SK-N-MC (cell line): Measurements from ENCODE around the gene TALDO1.
"Not testable (repeated sequence)": the region's sequence is repeated elsewhere in the genome, so short reads cannot be mapped to it uniquely, and the experiment has no call there.

Experiments
- DNase-seq: peaks from one replicate; pipeline ENCODE4 v3.0.0-alpha.2; 2011; ENCODE audit warnings: low read depth, low spot score
- H3K27ac ChIP-seq: fragments of 200-600 bp; sonication (generic); 2 replicates; pipeline ENCODE4 v1.5.1; 2016; ENCODE audit warnings: mixed run types
- H3K36me3 ChIP-seq: fragments of 200-600 bp; sonication (generic); 2 replicates; pipeline ENCODE4 v1.6.1; 2017; ENCODE audit warnings: antibody characterized with exemption, low read length, mixed read lengths; ENCODE audit not compliant: insufficient read depth
- H3K4me3 ChIP-seq: fragments of 200-600 bp; sonication (generic); 2 replicates; pipeline ENCODE4 v1.5.1; 2016
- H3K9ac ChIP-seq: fragments of 200-600 bp; sonication (generic); 2 replicates; pipeline ENCODE4 v1.8.0; 2017; ENCODE audit warnings: mixed run types, mixed read lengths; ENCODE audit not compliant: insufficient read length
- H3K9me3 ChIP-seq: fragments of 200-600 bp; sonication (generic); 2 replicates; pipeline ENCODE4 v1.6.1; 2017; ENCODE audit warnings: low read depth, mild to moderate bottlenecking, antibody characterized with exemption, low read length, moderate library complexity, mixed read lengths
- EZH2 ChIP-seq: fragments of 200-600 bp; sonication (generic); IDR thresholded peaks from one replicate; pipeline ENCODE4 v1.6.1; 2017; ENCODE audit warnings: antibody characterized with exemption
- FOXP2 ChIP-seq: optimal IDR thresholded peaks from 2 replicates; pipeline ENCODE3; 2011; ENCODE audit warnings: mild to moderate bottlenecking, moderate library complexity; ENCODE audit not compliant: insufficient read depth; ENCODE audit errors: extremely low read length, control extremely low read depth
- POLR2AphosphoS5 ChIP-seq: IDR thresholded peaks from 2 replicates; pipeline ENCODE4 v1.6.1; 2012; ENCODE audit warnings: mild to moderate bottlenecking, low read depth, low read length, borderline replicate concordance

The TALDO1 gene

DNA sequence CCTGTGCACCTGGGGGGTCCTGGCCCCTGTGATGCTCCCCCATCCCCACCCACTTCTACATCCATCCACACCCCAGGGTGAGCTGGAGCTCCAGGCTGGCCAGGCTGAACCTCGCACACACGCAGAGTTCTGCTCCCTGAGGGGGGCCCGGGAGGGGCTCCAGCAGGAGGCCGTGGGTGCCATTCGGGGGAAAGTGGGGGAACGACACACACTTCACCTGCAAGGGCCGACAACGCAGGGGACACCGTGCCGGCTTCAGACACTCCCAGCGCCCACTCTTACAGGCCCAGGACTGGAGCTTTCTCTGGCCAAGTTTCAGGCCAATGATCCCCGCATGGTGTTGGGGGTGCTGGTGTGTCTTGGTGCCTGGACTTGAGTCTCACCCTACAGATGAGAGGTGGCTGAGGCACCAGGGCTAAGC lies 20.0 kb upstream of the TALDO1 start:
- Histone ChIP-seq H3K4me3 (no peak overlapping the region), H3K36me3 (no peaks in the 10 kb centered on the region), H3K9me3 (no peaks in the 10 kb centered on the region), H3K9ac (no peak overlapping the region), H3K27ac (no peak overlapping the region)
- TF ChIP-seq FOXP2 (no peak), EZH2 (no peak), POLR2AphosphoS5 (no peak)
- no peak for DNase-seq

DNA sequence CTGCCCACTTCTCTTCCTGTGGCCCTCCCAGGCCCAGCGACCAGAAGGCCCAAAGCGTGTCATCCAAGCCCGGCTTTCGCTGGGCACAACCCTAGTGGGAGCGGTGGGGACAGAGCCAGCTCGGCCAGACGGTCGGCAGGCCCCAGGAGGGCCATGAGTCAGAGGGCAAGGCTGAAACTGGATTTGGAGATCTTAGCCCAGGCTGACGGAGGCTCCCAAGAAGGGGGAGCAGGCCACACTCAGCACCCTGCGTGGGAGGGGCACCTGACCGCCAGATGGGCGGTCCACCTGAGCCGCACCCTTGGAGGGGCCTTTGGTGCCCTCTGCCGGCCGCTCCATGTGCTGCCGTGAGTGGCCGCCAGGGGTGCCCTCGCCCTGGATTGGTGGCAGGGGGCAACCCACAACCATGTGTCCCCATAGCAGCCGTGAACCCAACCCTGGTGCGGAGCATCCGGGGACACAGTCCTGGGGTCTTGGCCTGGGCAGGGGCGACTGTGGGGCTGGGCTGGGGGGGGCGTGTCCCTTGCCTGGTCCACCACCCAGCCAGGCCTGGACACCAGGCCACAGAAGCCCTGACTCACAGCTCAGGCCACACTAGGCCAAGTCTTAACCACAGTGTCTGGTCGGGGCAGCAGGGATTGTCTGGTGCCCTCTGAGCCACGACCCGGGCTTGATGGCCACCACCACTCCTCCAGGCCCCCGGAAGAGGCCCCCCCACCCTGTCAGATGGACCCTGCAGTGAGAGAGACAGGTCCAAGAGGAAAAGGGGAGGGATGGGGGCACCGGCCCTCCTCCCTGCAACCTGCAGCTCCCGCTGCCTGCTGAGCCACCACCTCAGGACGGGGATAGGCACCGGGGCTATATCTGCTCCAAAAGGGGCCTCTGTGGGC lies 19.2 kb upstream of the TALDO1 start:
- H3K27ac ChIP-seq, result no peak overlapping the region
- no peak overlapping the region for H3K9ac ChIP-seq
- H3K9me3 ChIP-seq, result no peaks in the 10 kb centered on the region
- no peak overlapping the region for H3K4me3 ChIP-seq
- H3K36me3 ChIP-seq, result no peaks in the 10 kb centered on the region
- TF ChIP-seq FOXP2 (no peak), EZH2 (no peak), POLR2AphosphoS5 (no peak)
- DNase-seq, result no peak

DNA sequence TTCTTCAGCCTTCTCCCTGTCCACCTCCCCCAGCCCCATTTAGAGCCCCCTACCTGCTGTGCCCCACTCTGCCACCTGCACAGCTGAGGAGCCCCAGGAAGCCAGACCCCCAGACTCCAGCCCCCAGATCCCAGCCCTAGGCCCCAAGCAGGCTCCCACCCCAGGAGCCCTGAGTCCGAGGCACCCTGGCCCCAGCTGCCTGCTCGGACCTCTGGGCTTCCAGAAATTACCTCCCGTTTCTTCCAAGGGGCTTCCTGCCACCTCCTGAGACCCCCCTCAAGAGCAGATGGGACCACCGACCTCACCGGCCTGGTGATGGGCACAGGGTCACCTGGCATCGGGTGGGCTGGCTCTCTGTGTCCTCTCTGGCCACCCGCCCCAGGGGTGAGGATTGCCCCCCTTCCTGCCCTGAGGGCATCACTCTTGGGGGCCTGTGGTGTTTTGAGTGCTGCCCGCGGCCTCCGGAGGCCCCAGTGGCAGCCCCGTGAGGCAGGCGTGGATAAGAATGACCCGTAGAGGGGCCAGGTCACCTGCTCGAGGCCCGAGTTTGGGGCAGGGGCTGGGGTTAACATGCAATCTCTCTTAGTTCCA lies 18.3 kb upstream of the TALDO1 start:
- Histone ChIP-seq H3K9ac (no peak overlapping the region), H3K4me3 (no peak overlapping the region), H3K36me3 (no peaks in the 10 kb centered on the region), H3K27ac (no peak overlapping the region), H3K9me3 (no peaks in the 10 kb centered on the region)
- TF ChIP-seq EZH2 (no peak), POLR2AphosphoS5 (no peak), FOXP2 (no peak)
- DNase-seq, result no peak

DNA sequence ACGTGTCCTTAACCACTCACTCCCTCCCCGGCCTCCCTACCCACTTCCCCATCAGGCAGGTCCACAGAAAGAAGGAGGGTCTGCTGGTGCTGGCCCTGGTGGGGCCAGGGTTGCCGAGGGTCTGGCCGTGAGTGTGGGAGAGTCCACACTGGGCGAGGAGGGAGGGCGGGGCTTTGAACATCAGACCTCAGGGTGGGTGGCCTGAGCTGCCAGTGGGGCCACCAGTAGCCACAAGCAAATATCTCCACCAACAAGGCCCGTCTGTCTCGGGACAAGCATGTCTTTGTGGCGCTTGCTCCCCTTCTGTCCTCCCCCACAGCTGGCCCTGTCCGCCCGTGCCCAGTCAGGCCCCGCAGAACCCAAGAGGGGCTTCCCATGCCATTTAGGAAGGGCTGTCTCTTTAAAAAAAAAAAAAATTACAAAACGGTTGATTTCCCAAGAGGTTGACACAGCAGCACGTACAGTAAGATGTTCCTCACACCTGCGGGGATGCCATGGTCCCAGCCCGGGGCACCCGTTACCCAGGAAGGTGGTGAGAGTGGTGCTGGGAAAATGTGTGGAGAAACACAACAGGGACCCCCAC lies 17.7 kb upstream of the TALDO1 start:
- H3K27ac ChIP-seq, result no peak overlapping the region
- no peaks in the 10 kb centered on the region for H3K9me3 ChIP-seq
- no peak for TF ChIP-seq FOXP2
- TF ChIP-seq POLR2AphosphoS5, result no peak
- TF ChIP-seq EZH2, result no peak
- H3K36me3 ChIP-seq, result no peaks in the 10 kb centered on the region
- DNase-seq, result no peak
- no peak overlapping the region for H3K4me3 ChIP-seq
- no peak overlapping the region for H3K9ac ChIP-seq

DNA sequence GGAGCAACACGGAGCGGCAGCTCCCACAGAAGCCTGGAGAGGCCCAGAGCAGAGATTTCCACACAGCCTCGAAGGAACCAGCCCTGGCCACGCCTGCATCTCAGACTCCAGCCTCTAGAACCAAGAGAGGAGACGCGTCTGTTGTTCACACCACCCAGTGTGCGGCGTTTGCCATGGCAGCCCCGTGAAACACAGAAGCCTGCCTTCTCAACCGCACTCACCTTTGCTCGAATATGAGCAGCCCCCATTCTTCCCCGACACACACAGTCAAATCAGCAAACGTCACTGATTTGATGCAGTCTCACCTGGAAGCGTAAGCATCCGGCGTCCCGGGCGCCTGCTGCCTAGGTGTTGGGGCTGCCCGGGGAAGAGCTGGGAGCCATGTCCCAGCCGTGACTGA lies 14.2 kb upstream of the TALDO1 start:
- no peak for DNase-seq
- no peaks in the 10 kb centered on the region for H3K36me3 ChIP-seq
- no peak overlapping the region for H3K27ac ChIP-seq
- H3K4me3 ChIP-seq, result no peak overlapping the region
- no peak overlapping the region for H3K9ac ChIP-seq
- no peaks in the 10 kb centered on the region for H3K9me3 ChIP-seq
- TF ChIP-seq EZH2 (no peak), FOXP2 (no peak), POLR2AphosphoS5 (no peak)

DNA sequence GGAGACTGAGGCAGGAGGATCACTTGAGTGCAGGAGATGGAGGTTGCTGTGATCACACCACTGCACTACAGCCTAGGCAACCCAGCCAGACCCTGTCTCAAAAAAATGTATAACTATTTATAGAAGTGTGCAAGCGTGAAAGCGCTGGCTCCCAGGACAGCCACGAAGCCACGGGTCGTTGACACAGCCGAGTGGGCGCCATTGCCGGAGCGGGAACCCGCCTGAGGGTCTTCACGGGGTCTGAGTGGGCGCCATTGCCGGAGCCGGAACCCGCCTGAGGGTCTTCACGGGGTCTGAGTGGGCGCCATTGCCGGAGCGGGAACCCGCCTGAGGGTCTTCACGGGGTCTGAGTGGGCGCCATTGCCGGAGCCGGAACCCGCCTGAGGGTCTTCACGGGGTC lies 12.7 kb upstream of the TALDO1 start:
- not testable (repeated sequence) for H3K9me3 ChIP-seq, H3K36me3 ChIP-seq, H3K9ac ChIP-seq, DNase-seq, H3K4me3 ChIP-seq, H3K27ac ChIP-seq

DNA sequence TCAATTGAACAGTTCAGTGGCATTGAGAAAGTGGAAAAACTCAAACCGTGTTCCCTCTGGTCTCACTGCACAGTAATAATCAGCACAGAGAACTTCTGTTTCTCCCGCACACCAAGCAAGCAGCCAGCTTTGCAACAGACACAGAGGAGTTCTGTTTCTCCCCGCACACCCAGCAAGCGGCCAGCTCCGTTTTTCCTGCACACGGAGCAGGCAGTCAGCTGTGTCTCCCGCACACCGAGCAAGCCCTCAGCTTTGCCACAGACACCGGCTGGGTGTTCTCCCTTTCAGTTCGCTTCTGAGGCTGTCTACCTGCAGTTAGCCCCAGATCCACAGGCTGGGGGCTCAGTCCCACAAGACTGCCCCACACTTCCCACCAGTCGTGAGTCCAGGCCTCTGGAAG lies 9.9 kb upstream of the TALDO1 start:
- DNase-seq, result no peak
- no peak for TF ChIP-seq FOXP2
- TF ChIP-seq EZH2, result no peak
- no peak for TF ChIP-seq POLR2AphosphoS5
- H3K9me3 ChIP-seq, result no peaks in the 10 kb centered on the region
- no peaks in the 10 kb centered on the region for H3K36me3 ChIP-seq
- H3K27ac ChIP-seq, result no peak overlapping the region
- no peak overlapping the region for H3K9ac ChIP-seq
- no peak overlapping the region for H3K4me3 ChIP-seq

DNA sequence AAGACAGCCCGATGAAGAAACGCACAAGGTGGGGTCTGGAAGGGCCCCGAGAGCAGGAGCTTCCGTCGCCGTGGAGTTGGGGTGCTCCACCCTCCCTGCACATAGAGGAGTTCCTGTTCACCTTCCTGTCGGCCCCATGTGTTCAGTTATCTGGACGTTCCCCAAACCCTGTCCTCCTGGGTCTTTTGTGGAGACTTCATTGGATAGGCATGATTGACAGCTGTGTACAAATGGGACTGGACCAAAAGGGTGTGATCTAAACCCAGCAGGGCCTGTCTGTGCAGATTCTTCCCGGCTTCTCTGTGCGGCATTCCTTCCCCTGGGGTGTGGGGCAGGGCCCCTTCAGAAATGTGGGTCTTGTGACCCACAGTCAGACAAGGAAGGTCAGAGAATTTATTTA lies 9.4 kb upstream of the TALDO1 start:
- not testable (repeated sequence) for H3K9me3 ChIP-seq, DNase-seq, H3K4me3 ChIP-seq, H3K9ac ChIP-seq, H3K36me3 ChIP-seq, H3K27ac ChIP-seq
